HG03575 (cell line): Measurements from ENCODE around the gene ACTG1.

Source experiments
- ATAC-seq: cut with Tn5 transposase; IDR thresholded peaks from one replicate; pipeline ENCODE4 v1.9.1; 2021; ENCODE audit not compliant: unreplicated experiment, insufficient number of reproducible peaks, low FRiP score; ENCODE audit errors: extremely low read depth

The ACTG1 gene

DNA sequence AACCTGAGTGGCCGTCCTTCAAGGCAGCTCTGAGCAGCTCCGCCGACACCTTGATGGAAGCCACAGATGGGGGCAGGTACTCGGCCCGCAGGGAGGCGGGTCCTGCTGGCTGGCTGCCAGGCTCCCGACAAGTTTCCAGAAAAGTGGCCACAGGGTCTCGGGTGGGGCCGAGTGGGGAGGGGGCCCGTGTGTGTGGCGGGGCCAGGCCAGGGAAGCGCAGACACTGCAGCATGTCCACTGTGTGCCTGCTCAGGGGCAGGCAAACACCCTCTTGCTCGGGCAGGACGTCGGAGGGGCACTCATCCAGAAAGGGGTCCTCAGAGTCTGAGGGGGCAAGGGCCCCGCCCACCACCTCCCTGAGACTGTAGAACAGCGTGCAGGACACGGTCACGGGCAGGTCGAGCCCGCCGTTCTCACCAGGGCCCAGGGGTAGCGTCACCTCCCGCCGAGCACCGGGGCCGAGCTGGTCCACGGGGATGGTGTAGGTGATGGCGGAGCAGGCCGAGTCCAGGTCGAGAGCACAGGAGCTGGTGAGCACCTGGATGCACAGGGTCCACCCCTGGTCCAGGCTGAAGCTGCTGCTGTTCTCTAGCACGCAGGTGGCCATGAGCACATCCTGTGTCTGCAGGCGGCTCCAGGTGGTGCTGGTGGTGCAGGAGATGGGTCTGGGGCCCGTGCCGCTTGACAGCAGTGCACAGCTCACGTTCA, 34.5 kb upstream of the ACTG1 start:
- ATAC-seq = no peak

DNA sequence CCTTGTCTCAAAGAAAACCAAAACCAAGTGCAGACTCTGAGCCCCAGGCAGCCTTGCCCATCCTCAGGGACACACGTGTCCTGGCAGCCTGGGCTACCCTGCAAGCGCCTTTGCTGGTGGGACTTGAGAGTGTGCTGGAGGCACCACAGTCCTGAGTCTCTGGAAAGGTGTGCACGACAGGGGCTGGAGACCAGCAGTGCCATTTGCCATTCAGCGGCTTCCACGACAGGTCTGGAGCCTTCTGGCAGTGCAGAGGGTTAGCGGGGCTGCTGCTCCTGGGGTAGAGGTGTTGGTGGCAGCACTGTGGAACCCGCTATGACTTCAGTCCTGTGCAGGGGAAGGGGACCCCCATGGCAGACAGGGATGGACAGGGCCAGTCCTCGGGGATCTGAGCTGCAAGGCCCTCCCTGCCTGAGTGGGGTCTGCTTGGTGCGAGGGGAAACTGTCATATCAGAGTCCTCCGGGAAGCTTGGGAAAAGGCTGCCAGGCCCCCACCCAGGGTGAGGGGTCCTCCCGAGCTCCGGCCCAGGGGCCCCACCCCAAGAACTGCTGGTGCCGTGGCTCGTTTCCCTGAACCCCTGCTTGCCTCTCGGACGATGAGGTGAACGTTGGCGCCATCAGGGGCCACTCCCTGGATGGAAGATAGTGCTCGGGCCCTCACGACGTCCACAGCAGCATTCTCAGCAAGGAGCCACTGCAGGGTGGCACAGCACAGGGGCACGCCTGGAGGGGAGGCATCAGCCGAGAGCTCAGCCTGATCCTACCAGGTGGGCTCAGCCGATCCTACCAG, 32.8 kb upstream of the ACTG1 start:
- ATAC-seq = no peak

GRCh38 chr17:81544281-81544974, 31.8 kb upstream of the ACTG1 start:
- no peak for ATAC-seq

DNA sequence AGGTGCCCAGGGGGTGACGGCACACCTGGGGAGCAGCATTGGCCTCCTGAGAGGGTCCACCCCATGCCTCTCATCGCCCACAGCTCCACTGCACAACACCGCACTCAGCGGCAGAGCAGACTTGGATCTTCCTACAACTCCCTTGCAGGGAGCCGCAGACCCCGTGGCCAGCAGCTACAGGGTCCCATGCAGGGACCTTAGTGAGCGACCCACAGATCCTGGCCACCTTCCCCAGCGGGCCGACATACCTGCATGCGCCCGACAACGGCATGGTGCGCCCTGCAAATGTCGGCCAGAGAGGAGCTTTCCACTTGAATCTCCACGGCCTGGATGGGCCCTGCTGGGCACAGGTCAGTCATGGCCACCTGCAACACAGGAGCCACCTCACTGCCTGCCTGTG, 31.2 kb upstream of the ACTG1 start:
- no peak for ATAC-seq

- no peak for ATAC-seq
Observed at GRCh38 chr17:81543339-81543675, 30.7 kb upstream of the ACTG1 start.

DNA sequence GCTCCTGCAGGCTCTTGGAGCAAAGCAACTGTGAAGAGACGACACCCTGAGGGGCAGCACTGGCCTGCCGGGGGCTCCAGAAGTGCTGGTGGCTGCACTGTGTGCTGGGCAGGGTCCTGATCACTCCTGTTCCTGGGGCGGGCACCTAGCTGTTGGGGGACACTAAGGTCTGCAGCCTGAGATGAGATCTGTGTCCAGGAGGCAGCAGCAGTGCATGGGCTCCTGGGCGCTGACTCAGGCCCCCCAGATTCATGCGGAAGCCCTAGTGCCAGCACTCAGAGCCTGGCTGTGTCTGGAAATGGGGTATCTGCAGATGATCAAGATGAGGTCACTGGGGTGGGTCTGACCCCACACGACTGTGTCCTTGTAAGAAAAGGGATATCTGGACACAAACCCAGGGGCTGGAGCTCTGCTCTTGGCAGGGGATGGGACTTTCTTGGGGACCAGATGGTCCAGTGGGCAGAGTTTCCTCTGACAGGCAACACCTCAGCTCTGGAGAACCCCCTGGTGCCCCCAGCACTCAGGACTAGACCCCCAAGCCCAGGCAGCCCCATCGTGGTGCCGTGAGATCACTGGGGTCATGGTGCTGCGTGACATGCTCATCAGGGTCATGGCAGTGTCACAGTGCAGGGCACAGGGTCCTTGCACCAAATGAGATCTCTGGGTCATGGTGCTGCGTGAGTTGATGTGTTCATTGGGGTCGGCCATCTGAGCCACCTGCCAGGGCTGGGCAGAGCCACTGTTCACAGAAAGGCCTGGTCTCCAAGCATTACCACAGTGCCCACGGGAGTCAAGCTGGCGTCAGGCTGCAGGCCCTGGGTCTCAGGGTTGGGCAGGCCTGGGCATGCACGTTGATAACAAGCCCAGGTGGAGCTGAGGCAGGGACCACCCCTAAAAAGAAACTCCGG, 30.1 kb upstream of the ACTG1 start:
- no peak for ATAC-seq

DNA sequence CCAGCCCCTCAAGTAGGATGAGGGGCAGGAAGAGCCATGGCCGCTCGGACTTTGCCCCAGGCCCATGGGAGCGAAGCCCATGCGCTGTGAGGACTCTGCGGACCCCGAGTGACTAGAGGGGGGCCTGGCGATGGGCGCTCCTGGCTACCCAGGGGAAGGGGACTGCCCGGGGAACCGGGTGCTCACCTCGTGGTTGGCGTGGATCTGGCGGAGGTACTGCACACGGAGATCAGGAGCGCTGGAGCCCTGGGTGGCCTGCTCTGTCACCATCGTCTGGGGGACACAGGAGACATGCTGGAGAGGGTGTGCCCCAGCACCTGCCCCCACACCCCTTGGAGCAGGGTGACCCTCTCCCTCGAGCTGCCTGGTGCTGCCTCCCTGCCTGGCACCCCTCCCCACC, 28.5 kb upstream of the ACTG1 start:
- ATAC-seq = no peak

DNA sequence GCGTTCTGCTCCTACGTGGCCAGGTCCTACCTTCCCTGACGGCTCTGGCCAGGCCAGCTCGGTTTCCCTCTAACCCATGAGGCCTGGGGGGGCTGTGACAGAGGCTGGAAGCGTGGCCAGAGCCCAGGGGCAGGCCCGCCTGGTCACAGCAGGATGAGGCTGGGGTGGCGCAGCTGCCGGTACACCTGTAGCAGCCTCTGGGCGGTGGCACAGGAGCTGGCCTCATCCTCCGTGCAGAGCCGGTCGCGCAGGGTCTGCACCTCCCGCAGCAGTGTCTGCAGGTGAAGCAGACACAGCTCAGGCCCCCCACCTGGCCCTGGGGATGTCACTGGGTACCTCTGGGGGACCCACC, 28.1 kb upstream of the ACTG1 start:
- ATAC-seq = no peak

- ATAC-seq = no peak
Observed at GRCh38 chr17:81539961-81540675, 27.5 kb upstream of the ACTG1 start.

- ATAC-seq = no peak
Observed at GRCh38 chr17:81539571-81539900, 26.9 kb upstream of the ACTG1 start.

- ATAC-seq = no peak
Observed at GRCh38 chr17:81538651-81539570, 26.3 kb upstream of the ACTG1 start.

GRCh38 chr17:81537856-81538555, 25.4 kb upstream of the ACTG1 start:
- ATAC-seq = no peak

DNA sequence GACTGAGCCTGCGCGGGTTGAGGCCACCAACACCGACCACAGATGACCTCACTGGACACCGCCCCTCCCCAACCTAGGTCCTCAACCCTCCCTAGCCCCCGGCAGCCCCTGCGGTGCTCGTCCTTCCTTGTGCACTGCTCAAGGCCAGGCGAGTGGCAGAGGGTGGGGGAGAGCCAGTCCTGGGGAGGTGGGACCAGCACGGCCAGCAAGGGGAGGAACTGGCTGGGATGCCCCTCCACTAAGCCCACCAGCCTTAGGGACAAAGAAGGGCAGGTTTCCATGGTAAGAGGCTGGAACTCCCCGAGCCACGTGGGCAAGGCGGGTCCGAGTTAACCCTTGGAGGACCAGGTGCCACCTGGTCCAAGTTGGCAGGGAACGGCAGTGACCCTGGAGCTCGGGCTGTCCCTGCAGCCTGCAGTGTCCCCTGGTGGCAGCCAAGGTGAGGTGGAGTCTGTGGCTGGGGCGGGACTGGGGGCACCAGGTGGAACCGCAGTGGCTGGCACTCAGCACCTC, 24.8 kb upstream of the ACTG1 start:
- ATAC-seq = no peak

DNA sequence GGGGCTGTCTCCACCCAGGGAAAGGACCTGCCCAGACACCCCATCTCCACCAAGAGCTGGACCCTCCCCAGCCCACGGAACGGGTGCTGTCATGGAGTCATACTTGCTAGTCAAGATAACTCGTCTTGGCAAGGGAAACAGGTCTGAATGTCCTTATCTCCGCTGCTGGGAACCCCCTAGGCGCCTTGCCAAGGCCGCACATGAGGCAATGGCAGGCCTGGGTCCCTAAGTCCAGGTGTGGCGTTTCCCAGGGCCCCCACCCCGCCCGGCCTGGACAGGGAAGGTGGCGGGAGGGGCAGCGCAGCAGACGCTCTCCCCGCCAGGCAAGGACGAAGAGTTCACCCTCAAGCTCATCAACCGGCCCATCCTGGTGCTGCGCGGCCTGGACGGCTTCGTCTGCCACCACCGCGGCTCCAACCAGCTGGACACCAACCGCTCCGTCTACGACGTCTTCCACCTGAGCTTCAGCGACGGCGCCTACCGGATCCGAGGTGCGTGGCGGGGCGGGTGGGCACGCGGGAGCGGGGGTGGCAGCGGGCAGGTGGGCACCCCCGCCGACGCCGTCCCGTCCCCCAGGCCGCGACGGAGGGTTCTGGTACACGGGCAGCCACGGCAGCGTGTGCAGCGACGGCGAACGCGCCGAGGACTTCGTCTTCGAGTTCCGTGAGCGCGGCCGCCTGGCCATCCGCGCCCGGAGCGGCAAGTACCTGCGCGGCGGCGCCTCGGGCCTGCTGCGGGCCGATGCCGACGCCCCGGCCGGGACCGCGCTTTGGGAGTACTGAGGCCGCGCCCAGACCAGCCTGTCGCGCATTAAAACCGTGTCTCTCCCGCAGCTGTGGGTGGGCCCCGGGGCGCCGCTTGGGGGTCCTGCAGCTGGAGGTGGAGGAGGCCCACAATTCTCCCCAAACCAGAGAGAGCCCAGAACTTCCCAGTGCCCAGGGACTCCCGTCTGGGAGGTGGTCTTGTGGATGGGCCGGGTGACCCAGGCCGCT, 24.0 kb upstream of the ACTG1 start:
- no peak for ATAC-seq

GRCh38 chr17:81535480-81536298, 23.1 kb upstream of the ACTG1 start:
- no peak for ATAC-seq
